ENCODE data around the gene ZGPAT. TPM values are rescaled to one million over a fixed set of nuclear protein-coding genes. Genes with fewer than 3 reads are reported as not detected.
A peak's percentile ranks its signal among the peaks of the same experiment; 100 is the strongest.

ZGPAT gene
- total and polyA plus RNA-seq, 2 of the 13 experiments (the other 11 are each of a cell fraction or from before 2014, with no cell fraction given): 23.0 to 41.9 TPM

GRCh38 chr20:63739130-63740069 is 31.6 kb downstream of the ZGPAT start, which contains the start of gene SLC2A4RG (continued):
- TF ChIP-seq ZBTB44 (CRISPR knock-in tag; IDR thresholded peaks at IDR 0.05): peak; percentile 72; the same call in 1 of the 2 replicates
- peak; percentile 63 for TF ChIP-seq SRSF4 (IDR thresholded peaks at IDR 0.05; ENCODE audit: low read depth, low read length, poor library complexity, severe bottlenecking)
- peak; percentile 36 to 77; a peak in 3 of 4 replicates for TF ChIP-seq EP300 (IDR thresholded peaks at IDR 0.05; ENCODE audit: low read depth in 2 of 2, low read length in 2 of 2)
- TF ChIP-seq EP300 (CRISPR knock-in tag; IDR thresholded peaks at IDR 0.05; ENCODE audit: borderline replicate concordance): peak; percentile 80
- TF ChIP-seq GABPB1 (CRISPR knock-in tag; IDR thresholded peaks at IDR 0.05): peak; percentile 82
- peak; percentile 68; the same call in 1 of the 2 replicates for TF ChIP-seq SOX13 (IDR thresholded peaks at IDR 0.05)
- peak in 1 of 2 experiments; percentile 77; a peak in 2 of 4 replicates for TF ChIP-seq SOX13 (CRISPR knock-in tag; conservative IDR thresholded peaks at IDR 0.05 in 1 of 2, IDR thresholded peaks at IDR 0.05 in 1 of 2)
- peak; percentile 76; the same call in 1 of the 2 replicates for TF ChIP-seq ZNF468 (CRISPR knock-in tag; IDR thresholded peaks at IDR 0.05)
- peak; percentile 87 for TF ChIP-seq HDAC2 (CRISPR knock-in tag; IDR thresholded peaks at IDR 0.05)
- TF ChIP-seq SALL2 (CRISPR knock-in tag; IDR thresholded peaks at IDR 0.05): peak; percentile 98
- TF ChIP-seq HDAC6 (IDR thresholded peaks at IDR 0.05; ENCODE audit: low read depth, low read length): no peak
- TF ChIP-seq ZNF431 (CRISPR knock-in tag; IDR thresholded peaks at IDR 0.05; ENCODE audit: borderline replicate concordance, low read depth): peak; percentile 63; the same call in 1 of the 2 replicates
- no peak; the same call in 1 of the 2 replicates for TF ChIP-seq AHR (CRISPR knock-in tag; IDR thresholded peaks at IDR 0.05)
- no peak for TF ChIP-seq NFE2L2 (IDR thresholded peaks at IDR 0.05; ENCODE audit: low read length)
- TF ChIP-seq HOXA3 (CRISPR knock-in tag; IDR thresholded peaks at IDR 0.05): peak; percentile 90
- TF ChIP-seq MLLT10 (CRISPR knock-in tag; IDR thresholded peaks at IDR 0.05): 0 out of 2 replicates have a peak, but pooled peaks have one; percentile 79
- 0 out of 2 replicates have a peak, but pooled peaks have one; percentile 43 for TF ChIP-seq NCOA1 (CRISPR knock-in tag; IDR thresholded peaks at IDR 0.05)
- TF ChIP-seq POLR2G (IDR thresholded peaks at IDR 0.05; ENCODE audit: low read depth, low read length): peak; percentile 93
- TF ChIP-seq ZNF644 (CRISPR knock-in tag; IDR thresholded peaks at IDR 0.05; ENCODE audit: low read depth): peak; percentile 31; the same call in 1 of the 2 replicates
- peak; percentile 38; the same call in 1 of the 2 replicates for TF ChIP-seq ZNF275 (CRISPR knock-in tag; IDR thresholded peaks at IDR 0.05; ENCODE audit: borderline replicate concordance)
- no peak for TF ChIP-seq ARID3A (IDR thresholded peaks at IDR 0.05; ENCODE audit: low read depth, low read length)
- 0 out of 2 replicates have a peak, but pooled peaks have one; percentile 34 for TF ChIP-seq TGIF2 (CRISPR knock-in tag; IDR thresholded peaks at IDR 0.05)
- TF ChIP-seq ZC3H4 (CRISPR knock-in tag; IDR thresholded peaks at IDR 0.05; ENCODE audit: borderline replicate concordance): peak; percentile 79; the same call in 1 of the 2 replicates
- TF ChIP-seq ZNF619 (CRISPR knock-in tag; IDR thresholded peaks at IDR 0.05): peak; percentile 96; the same call in 1 of the 2 replicates
- TF ChIP-seq HNRNPL (IDR thresholded peaks at IDR 0.05; ENCODE audit: low read depth, low read length): peak; percentile 96
- TF ChIP-seq ZNF251 (CRISPR knock-in tag; IDR thresholded peaks at IDR 0.05): no peak
